Measurements from ENCODE around the gene GLP1R.

Gene GLP1R

DNA sequence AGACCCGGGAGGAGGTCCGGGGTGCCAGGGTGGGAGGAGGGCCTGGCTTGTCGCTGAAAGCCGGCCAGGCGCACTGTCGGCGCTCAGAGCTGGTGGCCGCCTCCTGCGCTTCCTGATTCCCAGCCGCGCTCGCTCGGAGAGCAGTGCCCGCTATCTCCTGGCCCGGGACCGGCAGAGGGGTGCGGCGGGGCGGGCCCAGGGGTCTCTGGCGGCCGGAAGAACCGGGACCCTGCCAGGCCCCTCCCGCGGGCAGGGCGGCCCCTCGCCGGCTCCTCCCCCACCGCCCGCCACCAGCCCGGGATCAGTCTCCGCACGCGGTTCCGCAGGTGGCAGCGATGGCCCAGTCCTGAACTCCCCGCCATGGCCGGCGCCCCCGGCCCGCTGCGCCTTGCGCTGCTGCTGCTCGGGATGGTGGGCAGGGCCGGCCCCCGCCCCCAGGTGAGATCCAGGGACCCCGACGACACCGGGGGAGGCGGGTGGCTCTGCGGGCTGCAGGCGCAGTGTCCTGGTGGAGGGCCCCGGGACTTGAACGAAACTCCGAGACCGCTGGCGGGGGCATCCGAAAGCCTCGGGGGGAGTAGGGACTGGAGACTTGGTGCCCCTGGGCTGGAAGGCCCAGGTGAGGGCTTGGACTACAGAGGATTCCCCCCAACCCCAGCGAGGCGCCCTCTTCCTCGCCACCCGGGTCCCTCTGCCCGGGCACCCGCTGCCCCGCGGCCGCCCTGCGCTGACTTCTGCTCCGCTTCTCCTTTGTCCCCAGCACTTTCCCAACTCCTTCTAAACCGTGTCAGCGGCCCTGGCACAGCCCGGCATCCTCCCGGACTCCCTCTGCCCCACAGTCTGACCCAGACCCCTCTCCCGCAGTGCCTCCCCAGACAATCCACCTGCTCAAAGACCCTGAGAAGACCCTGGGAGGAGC is at the start of gene GLP1R:
TSS of gene GLP1R (plus strand) at position 301 of the 919 bp plus-strand sequence. CDS start at position 361, 60 bp downstream.
- DNase-seq (ENCODE audit: low read depth), result no peak

DNA sequence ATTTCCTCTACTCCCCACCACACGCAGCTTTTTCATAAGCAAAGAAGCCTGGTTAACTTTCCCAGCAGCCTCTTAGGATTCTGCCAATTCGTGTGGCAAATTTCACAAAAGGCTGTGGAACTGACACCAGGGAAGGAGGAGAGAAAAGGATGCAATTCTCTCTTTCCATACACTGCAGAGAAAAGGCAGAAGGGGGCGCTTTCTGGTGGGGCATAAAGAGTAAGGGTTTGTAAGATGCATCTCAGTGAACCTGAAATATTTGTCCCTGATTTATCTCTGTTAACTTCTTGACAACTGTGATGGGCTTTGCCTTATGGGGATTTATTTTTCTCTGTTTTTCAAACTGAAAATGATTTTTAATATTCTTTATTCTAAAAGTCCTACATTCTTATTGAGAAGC is 45.5 kb upstream of the GLP1R start:
- no peak for DNase-seq (ENCODE audit: low read depth)

DNA sequence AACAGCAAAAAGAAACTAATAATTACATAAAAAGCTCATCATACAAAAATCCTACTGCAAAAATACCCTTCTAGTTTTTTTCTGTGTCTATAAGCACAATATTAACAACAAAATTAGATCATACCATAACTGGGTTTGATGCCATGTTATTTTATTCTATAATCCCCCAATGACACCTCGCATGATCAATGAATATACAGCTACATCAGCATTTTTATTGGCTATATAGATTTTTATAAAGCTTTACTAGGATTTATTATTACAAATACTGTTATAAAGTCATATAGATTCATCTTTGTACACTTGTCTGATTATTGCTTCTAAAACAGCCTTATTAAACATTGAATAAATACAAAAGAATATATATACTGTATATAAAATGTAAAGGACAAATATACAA is 45.1 kb upstream of the GLP1R start:
- no peak for DNase-seq (ENCODE audit: low read depth)

DNA sequence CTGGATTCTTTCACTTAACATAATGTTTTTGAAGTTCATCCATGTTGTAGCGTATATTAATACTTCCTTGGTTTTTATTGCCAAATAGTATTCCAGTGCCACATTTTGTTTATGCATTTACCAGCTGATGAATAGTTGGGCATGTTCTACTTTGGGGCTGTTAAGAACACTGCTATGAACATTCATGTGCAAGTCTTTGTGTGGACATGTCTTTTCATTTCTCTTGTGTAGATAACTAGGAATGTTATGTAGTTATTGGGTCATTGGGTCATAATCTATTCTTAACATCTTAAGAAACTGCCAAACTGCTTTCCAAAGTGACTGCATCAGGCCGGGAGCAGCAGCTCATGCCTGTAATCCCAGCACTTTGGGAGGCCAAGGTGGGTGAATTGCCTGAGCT is 43.8 kb upstream of the GLP1R start:
- no peak for DNase-seq (ENCODE audit: low read depth)

DNA sequence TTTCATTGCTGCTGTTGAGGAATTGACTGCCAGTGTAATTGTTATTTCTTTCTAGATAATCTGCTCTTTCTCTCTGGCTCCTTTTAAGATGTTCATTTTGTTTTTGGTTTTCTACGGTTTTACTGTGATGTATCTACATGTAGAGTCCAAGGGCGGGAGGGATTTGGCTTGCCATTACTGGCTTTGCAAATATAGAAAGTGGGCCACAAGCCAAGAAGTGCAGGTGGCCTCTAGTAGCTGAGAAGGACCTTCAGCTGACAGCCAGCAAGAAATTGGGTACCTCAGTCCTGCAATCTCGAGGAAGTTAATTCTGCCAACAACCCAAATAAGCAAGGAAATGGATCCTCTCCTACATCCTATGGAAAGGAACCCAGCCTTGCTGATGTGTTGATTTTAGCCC is 42.8 kb upstream of the GLP1R start:
- DNase-seq (ENCODE audit: low read depth), result no peak

DNA sequence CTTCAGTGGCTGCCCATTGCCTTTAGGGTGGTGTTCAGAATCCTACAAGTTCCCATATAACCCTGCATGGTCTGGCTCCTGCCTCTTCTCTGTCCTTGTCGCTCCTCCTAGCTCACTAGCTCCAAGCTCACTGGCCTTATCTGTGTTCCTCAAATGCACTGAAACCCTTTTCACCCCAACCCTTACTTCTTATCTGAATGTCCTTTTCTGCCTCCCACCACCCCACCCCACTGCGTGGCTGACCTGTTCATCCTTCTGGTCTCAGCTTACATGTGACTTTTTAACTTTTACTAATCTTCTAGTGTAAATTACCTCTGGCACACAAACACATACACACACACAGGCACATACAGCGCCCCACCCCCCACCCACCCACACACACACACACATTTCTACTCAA is 41.0 kb upstream of the GLP1R start:
- no peak for DNase-seq (ENCODE audit: low read depth)

DNA sequence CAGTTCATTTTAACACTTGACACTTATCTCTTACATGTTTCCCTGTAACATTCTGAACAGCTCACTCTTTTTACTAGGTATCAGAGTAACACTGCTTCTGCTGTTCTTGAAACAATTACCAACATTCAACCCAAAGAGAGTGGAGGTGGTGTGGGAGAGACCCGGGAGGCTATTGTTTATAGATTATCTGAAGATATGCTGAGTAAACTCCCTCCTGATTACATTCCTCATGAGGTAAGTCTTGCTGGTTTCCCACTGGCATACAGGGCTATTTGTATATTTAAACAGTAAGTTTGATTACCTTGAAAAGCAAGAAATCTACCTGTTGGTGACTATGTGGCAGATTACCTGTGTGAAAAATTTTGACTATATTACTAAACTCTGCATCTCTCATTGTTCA is 39.8 kb upstream of the GLP1R start:
- DNase-seq (ENCODE audit: low read depth), result no peak

DNA sequence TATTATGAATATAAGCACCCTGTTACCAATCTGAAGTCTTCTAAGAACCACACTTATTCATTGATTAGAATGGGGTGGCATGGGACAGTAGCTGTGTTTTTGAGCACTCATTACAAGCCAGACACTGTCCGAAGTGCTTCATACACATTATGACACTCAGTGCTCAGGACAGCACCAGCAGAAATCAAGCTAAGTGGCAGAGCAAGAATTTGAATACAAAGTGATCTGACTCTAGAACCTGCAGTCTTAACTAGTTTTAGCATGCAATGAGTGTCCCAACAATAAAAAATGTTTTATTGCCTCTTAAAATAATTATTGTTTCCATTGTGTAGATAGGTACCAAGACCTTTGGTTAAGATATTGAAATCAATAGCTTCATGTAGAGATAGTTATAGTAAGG is 39.1 kb upstream of the GLP1R start:
- no peak for DNase-seq (ENCODE audit: low read depth)

DNA sequence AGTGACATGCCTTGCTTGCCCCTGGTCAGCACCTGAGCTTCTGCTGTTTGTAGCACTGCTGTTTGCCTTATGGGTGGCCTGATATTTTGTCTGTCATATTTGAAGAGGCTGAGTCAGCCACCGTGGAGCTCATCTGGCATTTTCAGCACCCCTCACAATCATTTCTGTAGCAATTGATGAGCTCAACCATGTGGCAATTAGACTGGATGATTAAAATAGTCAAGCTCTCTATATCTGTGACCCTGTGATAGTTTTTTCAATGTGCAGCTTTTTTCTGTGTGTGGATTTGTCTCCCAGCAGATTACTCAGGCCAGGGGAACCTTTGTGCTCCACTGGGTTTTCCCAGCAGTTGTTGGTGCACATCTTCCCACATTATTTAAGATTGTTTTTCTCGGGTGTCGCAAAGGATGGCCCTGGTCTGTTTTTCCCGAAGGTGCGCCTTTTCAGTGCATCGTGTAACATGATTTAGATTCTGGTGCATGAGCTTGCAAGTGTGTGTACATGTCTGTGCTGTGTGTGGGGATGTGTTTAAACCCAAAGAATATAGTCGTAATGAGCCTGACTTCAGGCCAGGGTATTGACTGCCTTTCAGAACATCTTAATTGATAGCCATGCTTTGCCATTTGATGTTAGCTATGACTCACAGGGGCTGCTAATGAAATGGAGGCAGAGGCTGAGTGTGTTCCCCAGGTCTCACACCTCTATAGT is 31.6 kb upstream of the GLP1R start:
- no peak for DNase-seq (ENCODE audit: low read depth)

DNA sequence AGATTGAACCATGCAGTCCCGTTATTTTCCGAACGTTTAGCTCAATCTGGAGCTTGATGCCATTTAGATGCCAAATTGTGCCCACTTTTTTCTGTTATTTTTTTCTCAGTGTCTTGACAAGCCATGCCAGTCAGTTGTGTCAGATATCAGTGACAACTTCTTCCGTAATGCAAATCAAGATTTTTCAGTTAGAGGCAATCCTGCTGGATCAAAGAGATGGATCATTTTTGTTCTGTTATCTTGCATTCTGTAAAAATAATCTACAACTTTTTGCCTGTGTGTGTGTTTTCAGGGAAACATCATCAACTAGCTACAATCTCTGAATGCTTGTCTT is 31.1 kb upstream of the GLP1R start:
- DNase-seq (ENCODE audit: low read depth), result no peak

DNA sequence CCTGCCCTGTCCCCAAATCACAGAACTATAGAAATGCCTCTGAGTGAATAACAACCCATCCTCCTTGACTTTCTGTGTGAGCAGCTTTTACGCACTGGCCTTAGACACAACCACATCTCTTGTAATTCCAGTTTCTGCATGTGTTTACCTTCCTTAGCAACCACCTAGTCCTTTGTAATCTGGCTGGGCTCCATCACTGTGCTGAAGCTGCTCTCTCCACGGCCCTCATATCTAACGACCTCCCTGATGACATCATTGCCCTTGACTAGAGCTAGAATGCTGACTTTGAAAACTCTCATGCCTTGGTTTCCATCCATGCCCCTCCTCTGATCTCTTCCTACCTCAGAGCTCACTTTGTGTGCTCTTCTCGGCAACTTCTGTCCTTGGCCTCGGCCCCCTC is 30.5 kb upstream of the GLP1R start:
- no peak for DNase-seq (ENCODE audit: low read depth)

DNA sequence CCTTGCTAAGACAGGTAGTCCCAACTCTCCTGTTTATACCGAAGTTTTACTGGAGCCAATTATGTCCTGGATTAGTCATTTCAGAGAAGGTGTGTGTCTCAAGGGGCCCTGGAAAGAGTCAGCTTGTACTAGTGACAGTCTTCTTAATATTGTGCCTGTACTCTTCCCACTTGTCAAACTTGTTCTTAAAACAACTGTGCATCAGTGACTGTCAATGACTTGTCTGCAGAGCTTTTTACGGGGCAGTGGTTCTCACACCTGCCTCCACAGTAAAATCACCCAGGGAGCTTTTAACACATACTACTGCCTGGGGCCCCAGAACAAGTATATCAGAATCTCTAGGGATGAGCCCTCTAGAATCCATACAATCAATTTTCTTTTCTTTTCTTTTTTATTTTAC is 28.4 kb upstream of the GLP1R start:
- DNase-seq (ENCODE audit: low read depth), result no peak

DNA sequence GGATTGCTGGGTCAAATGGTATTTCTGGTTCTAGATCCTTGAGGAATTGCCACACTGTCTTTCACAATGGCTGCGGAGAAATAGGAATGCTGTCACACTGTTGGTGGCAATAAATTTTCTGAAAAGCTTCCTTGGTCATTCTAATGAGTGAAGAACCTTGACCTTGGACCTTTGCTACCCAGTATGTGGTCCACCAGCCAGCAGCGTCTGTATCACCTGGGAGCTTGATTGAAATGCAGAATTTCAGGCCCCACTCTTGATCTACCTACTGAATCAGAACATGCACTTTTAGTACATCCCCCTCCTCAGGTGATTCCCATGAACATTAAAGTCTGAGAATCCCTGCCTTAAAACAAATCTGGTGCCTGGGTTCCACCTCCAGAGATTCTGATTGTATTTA is 27.5 kb upstream of the GLP1R start:
- DNase-seq (ENCODE audit: low read depth), result no peak

DNA sequence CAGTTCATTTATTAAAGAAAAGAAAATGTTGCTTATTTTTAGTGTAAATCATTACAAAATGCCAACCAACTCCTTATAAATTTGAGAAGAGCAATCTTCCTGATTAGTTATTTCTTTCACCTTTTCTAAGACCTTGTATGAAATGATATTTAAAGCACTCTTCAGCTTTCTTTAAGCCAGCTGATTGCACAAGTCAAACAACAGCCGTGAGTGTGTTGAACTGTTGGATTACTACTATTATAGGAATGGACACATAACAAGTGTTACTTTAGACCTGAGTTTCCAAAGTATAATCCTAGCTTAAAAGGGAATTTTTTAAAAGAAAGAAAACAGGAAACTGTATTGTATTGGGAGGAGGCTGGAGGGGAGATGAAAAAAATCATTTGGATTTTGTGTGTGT is 26.8 kb upstream of the GLP1R start:
- DNase-seq (ENCODE audit: low read depth), result no peak

DNA sequence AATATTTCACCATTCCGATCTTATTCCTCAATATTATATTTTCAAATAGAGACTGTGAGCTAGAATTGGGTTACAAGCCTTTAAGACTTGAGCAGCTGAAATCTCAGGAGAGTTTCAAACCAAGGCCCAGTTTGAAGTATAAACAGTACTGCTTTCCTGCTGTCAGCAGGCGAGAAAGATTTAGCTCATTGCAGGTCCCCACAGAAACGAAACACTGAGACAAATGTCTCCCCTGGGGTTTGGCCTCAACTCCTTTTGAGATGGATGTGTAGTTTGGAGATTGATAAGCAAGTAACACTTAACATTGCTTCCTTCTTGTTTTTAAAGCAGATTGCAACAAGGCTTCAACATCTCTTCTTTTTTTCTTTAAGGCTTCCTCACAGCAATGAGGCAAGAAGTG is 22.4 kb upstream of the GLP1R start:
- no peak for DNase-seq (ENCODE audit: low read depth)

DNA sequence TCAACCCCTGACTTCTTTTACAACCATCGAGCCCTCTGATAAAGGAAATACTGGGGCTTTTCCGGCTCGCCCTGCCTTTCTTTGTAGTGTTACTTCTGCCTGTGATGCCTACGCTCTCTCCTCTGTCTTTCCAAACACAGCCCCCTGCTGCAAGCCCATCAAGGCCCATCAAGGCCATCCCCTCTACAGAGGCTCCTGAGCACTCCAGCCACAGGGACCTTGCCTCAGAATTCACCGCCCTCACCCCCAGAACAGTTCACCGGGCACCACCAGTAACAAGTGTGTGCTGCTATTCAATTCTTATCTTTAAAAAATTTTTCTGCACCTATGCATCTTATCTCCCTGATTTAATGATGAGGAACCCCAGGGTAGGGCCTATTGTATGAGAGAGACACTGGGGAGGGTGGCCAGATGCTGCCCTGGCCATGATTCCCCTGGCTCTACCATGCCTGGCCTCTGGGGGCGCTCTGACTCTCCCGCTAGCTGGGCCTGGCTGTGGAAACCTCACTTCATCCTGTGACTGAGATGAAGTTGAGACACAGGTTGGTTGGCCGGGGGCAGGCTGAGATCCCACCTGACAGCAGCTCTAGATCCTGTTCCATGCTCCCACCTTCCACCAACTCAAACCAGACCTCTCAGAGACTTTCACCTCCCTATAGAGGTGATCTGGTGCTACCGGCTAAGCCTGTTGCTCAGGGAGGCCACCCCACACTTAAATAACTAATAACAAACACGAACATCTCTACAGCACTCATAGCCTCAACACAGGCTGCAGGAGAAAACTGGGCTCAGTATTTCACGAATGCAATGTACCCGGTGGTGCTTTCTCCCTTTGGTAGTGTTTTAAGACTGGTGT is 19.2 kb upstream of the GLP1R start:
- no peak for DNase-seq (ENCODE audit: low read depth)

DNA sequence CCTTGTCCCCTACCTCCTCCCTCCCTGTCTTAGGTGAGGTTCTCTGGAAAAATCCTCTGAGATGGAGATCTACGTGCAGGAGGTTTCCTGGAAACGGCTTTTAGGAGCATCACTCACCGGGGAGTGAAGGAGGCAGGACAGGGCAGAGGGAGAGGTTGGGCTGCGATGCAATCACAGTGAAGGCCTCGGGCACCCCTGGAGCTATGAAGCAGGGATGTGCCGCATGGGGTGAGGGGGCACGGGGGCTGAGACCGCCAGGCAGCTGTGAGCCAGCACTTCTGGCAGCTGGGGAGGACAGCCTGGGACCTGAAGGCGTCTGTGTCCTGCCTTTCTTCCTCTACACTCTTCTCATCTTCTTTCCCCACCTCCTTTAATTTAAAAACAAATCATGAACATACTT is 12.9 kb upstream of the GLP1R start:
- no peak for DNase-seq (ENCODE audit: low read depth)

DNA sequence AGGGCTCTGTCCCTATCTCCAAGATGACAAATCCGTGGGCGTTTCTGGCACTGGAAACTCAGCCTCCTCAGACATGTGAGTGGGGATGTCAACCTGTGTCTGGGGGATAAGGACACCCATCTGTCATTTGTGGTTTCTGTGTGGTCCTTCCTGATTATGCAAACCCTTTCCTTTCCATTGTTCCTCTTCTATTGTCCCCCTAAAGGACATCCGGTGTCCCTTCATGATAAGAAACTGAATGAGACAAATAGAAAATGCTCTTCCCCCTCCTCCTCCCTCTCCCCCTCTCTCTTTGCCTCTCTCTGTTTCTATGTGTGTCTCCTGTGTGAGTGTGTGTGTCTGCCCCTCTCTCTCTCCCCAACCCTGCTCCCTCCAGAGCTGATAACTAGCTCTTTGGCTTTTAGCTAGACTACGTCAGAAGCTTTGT is 11.5 kb upstream of the GLP1R start:
- DNase-seq (ENCODE audit: low read depth), result no peak

DNA sequence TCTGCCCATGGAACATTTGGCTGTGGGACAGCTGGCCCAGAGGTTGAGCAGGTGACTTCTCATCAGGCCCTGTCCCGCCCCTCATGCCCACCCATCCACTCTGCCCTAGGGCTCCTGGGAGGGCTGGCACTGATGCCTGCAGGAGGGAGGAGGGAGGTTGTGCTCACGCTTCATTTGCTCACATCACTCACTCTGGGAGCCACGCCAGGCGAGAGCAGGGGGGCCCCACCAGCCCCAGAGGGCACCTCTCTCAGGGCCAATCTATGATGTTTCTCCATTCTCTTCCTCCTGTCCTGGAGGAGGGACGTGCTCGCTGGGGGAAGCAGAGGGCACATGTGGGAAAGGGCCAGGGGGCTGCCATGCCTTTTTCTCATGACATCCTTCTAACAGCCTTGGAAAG is 10.9 kb upstream of the GLP1R start:
- no peak for DNase-seq (ENCODE audit: low read depth)

DNA sequence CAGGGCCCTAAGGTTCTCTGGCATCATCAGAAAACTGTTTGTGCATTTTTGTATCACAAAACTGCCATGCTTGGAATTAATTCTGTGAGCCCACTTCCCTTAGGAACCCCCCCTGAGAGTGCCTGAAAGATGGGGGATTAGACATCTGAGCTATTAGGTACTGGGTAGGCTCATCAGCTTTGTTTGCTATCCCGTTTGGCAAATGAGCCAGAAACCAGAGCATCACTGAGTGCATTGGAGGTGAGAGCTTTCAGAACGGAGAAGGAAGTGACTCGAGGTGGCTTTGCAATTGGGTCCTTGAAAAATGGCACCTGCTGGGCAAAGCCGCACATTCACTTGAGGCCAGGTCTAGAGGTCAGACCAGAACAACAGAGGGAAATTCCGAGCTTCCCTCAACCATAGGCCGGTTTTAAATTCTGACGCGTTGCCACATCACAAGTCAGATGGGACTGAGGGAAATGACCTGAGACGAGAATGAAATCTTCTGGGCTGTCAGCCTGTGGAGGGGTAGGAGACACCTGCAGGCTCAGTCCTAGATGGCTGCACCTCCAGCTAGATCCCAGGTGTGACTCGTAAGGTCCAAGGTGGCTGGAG is 8.4 kb upstream of the GLP1R start:
- no peak for DNase-seq (ENCODE audit: low read depth)

DNA sequence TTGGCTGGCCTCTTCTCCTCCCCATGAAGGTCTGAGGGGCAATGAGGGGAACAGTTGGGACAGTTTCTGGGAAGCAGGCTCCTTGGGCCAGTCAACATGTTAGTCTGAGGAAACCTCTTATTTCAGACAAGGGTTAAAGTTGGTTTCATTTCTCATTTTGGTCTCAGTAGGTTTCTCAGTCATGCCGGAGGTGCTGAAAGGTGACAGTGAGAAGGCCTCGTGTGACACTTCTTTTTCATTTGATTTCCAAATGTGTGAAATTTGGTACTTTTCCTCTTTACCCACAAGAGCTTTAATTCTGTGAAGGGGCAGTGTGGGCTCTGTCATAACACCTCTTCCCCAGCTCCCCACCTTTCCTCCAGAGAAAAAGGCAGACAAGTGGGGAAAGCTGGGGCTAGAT is 7.5 kb upstream of the GLP1R start:
- DNase-seq (ENCODE audit: low read depth), result no peak

DNA sequence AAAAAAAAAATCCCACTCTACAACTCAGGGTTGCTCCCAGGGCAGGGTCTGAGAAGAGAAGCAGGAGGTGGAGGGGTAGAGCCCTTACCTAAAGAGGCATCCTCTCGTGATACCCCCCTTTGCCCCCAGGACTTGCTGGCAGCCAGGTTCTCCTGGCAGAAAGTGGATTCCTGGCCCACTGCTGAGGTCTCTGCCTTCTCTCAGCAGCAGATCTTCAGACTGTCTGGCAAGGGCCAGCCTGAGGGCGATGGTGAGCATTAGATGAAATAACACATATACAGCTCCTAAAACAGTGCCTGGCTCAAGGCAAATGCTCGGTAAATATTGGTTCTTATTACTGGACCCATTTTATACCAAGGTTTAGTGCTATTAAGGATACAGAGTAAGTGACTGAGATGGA is 4.8 kb upstream of the GLP1R start:
- DNase-seq (ENCODE audit: low read depth), result no peak

All from activated T-helper 1 cell treated with Interleukin-2 at 50 U/mL for 16 hours (primary cell).